Activated CD4-positive, CD25-positive, alpha-beta regulatory T cell treated with anti-CD3 and anti-CD28 coated beads, Interleukin-2, amount 50 U/mL, for 24 hours (primary cell): ENCODE measurements around the gene CASTOR1.

Experiments
- ATAC-seq, 2 donors: fragments of 150-1000 bp; cut with Tn5 transposase; one replicate each; pipeline ENCODE4 v1.10.0; 2021; ENCODE audit warnings: mild to moderate bottlenecking in 1 of 2, moderate library complexity in 1 of 2

CASTOR1 gene

GRCh38 chr22:30318799-30319419, 29.6 kb upstream of the CASTOR1 start:
- ATAC-seq = no peak

- no peak for ATAC-seq
These were observed 28.5 kb upstream of the CASTOR1 start for GRCh38 chr22:30317778-30318177.

GRCh38 chr22:30315962-30316576, 26.8 kb upstream of the CASTOR1 start:
- ATAC-seq = no peak

- ATAC-seq = peak; percentile 59 to 68
These were observed 25.6 kb upstream of the CASTOR1 start for GRCh38 chr22:30314915-30315314.

- no peak for ATAC-seq
These were observed 24.4 kb upstream of the CASTOR1 start for GRCh38 chr22:30313527-30314363.

GRCh38 chr22:30312053-30312452, 22.7 kb upstream of the CASTOR1 start:
- peak; percentile 46 for ATAC-seq

GRCh38 chr22:30310881-30311771, 21.8 kb upstream of the CASTOR1 start:
- ATAC-seq = no peak

GRCh38 chr22:30309951-30310741, 20.8 kb upstream of the CASTOR1 start:
- peak; percentile 14 to 20 for ATAC-seq

GRCh38 chr22:30308518-30309230, 19.4 kb upstream of the CASTOR1 start:
- ATAC-seq = peak; percentile 76 to 80

- no peak for ATAC-seq
These were observed 18.8 kb upstream of the CASTOR1 start for GRCh38 chr22:30308093-30308492.

- no peak for ATAC-seq
These were observed 17.8 kb upstream of the CASTOR1 start for GRCh38 chr22:30307041-30307574.

- no peak for ATAC-seq
These were observed 17.3 kb upstream of the CASTOR1 start for GRCh38 chr22:30306627-30307011.

- peak; percentile 23 to 40 for ATAC-seq
These were observed 16.8 kb upstream of the CASTOR1 start for GRCh38 chr22:30305906-30306626.

GRCh38 chr22:30305519-30305905, 16.2 kb upstream of the CASTOR1 start:
- peak; percentile 28 to 29 for ATAC-seq

- no peak for ATAC-seq
These were observed 15.4 kb upstream of the CASTOR1 start for GRCh38 chr22:30304495-30305244.

GRCh38 chr22:30302810-30303138, 13.5 kb upstream of the CASTOR1 start:
- ATAC-seq = no peak

GRCh38 chr22:30301995-30302809, 12.9 kb upstream of the CASTOR1 start:
- ATAC-seq = no peak

GRCh38 chr22:30299322-30299721, 10.0 kb upstream of the CASTOR1 start:
- ATAC-seq = no peak
